HG03565 (cell line): Measurements from ENCODE around the gene ATP1B3.
A peak's percentile ranks its signal among the peaks of the same experiment; 100 is the strongest.
"Not testable (repeated sequence)": the region's sequence is repeated elsewhere in the genome, so short reads cannot be mapped to it uniquely, and the experiment has no call there.

ENCODE experiments used
- ATAC-seq: cut with Tn5 transposase; IDR thresholded peaks from one replicate; pipeline ENCODE4 v1.9.1; 2021; ENCODE audit warnings: mild to moderate bottlenecking, moderate library complexity; ENCODE audit not compliant: unreplicated experiment

Gene ATP1B3

GRCh38 chr3:141860086-141860669 lies 16.3 kb upstream of the ATP1B3 start:
- no peak for ATAC-seq

- ATAC-seq: no peak
Observed at GRCh38 chr3:141860766-141861513, 15.5 kb upstream of the ATP1B3 start.

- no peak for ATAC-seq
Observed at GRCh38 chr3:141862279-141862816, 14.1 kb upstream of the ATP1B3 start.

GRCh38 chr3:141863491-141863890 lies 13.0 kb upstream of the ATP1B3 start:
- ATAC-seq: no peak

- no peak for ATAC-seq
Observed at GRCh38 chr3:141864281-141864970, 12.0 kb upstream of the ATP1B3 start.

- no peak for ATAC-seq
Observed at GRCh38 chr3:141865101-141865500, 11.3 kb upstream of the ATP1B3 start.

GRCh38 chr3:141870091-141870687 lies 6.3 kb upstream of the ATP1B3 start:
- ATAC-seq: no peak

GRCh38 chr3:141875374-141875892 lies 1.0 kb upstream of the ATP1B3 start:
- ATAC-seq: no peak

GRCh38 chr3:141875893-141876380 lies 506 bp upstream of the ATP1B3 start:
- peak; percentile 21 for ATAC-seq

GRCh38 chr3:141876891-141877621 lies 613 bp downstream of the ATP1B3 start:
- peak; percentile 15 for ATAC-seq

GRCh38 chr3:141877911-141878310 lies 1.5 kb downstream of the ATP1B3 start:
- ATAC-seq: no peak

- ATAC-seq: no peak
Observed at GRCh38 chr3:141878326-141878725, 1.9 kb downstream of the ATP1B3 start.

GRCh38 chr3:141878817-141879216 lies 2.4 kb downstream of the ATP1B3 start:
- no peak for ATAC-seq

- no peak for ATAC-seq
Observed at GRCh38 chr3:141881702-141882101, 5.3 kb downstream of the ATP1B3 start.

- ATAC-seq: no peak
Observed at GRCh38 chr3:141887051-141887450, 10.6 kb downstream of the ATP1B3 start.

GRCh38 chr3:141888548-141888947 lies 12.1 kb downstream of the ATP1B3 start:
- ATAC-seq: not testable (repeated sequence)

- ATAC-seq: no peak
Observed at GRCh38 chr3:141894524-141895176, 18.2 kb downstream of the ATP1B3 start.

- no peak for ATAC-seq
Observed at GRCh38 chr3:141895731-141896130, 19.3 kb downstream of the ATP1B3 start.

- ATAC-seq: no peak
Observed at GRCh38 chr3:141898908-141899307, 22.5 kb downstream of the ATP1B3 start.

GRCh38 chr3:141900343-141900742 lies 23.9 kb downstream of the ATP1B3 start:
- no peak for ATAC-seq
